Parathyroid adenoma (tissue), 2 donors: ENCODE data around the gene PXN.

ENCODE experiments used
- H2AFZ ChIP-seq: fragments of 300-600 bp; sonication (generic); one replicate; pipeline ENCODE4 v1.7.0; 2017; ENCODE audit warnings: antibody characterized with exemption, mild to moderate bottlenecking
- H3K27ac ChIP-seq: fragments of 300-600 bp; sonication (generic); one replicate; pipeline ENCODE4 v1.7.0; 2017
- H3K27me3 ChIP-seq: fragments of 300-600 bp; sonication (generic); one replicate; pipeline ENCODE4 v1.7.0; 2017; ENCODE audit warnings: low read length; ENCODE audit not compliant: control insufficient read depth, insufficient read depth
- H3K36me3 ChIP-seq: fragments of 300-600 bp; sonication (generic); one replicate; pipeline ENCODE4 v1.7.0; 2017; ENCODE audit warnings: low read length; ENCODE audit not compliant: control insufficient read depth, insufficient read depth
- H3K4me1 ChIP-seq: fragments of 300-600 bp; sonication (generic); one replicate; pipeline ENCODE4 v1.7.0; 2017; ENCODE audit warnings: control low read depth
- H3K4me2 ChIP-seq: fragments of 300-600 bp; sonication (generic); one replicate; pipeline ENCODE4 v1.7.0; 2017; ENCODE audit warnings: low read length
- H3K4me3 ChIP-seq: fragments of 300-600 bp; sonication (generic); one replicate; pipeline ENCODE4 v1.7.0; 2017; ENCODE audit warnings: low read depth, low read length
- H3K79me2 ChIP-seq: fragments of 300-600 bp; sonication (generic); one replicate; pipeline ENCODE4 v1.7.0; 2017; ENCODE audit warnings: control low read depth
- H3K9ac ChIP-seq: fragments of 300-600 bp; sonication (generic); one replicate; pipeline ENCODE4 v1.7.0; 2017; ENCODE audit warnings: mild to moderate bottlenecking
- H3K9me3 ChIP-seq: fragments of 300-600 bp; sonication (generic); one replicate; pipeline ENCODE4 v1.7.0; 2017; ENCODE audit warnings: low read length; ENCODE audit not compliant: control insufficient read depth
- TF ChIP-seq, protein P1 (sequence below): fragments of 300-600 bp; sonication (generic); IDR thresholded peaks from one replicate; pipeline ENCODE4 v1.7.0; 2017; ENCODE audit warnings: antibody characterized with exemption, mild to moderate bottlenecking
- donor health status: primary hyperparathyroidism.

The PXN gene

DNA sequence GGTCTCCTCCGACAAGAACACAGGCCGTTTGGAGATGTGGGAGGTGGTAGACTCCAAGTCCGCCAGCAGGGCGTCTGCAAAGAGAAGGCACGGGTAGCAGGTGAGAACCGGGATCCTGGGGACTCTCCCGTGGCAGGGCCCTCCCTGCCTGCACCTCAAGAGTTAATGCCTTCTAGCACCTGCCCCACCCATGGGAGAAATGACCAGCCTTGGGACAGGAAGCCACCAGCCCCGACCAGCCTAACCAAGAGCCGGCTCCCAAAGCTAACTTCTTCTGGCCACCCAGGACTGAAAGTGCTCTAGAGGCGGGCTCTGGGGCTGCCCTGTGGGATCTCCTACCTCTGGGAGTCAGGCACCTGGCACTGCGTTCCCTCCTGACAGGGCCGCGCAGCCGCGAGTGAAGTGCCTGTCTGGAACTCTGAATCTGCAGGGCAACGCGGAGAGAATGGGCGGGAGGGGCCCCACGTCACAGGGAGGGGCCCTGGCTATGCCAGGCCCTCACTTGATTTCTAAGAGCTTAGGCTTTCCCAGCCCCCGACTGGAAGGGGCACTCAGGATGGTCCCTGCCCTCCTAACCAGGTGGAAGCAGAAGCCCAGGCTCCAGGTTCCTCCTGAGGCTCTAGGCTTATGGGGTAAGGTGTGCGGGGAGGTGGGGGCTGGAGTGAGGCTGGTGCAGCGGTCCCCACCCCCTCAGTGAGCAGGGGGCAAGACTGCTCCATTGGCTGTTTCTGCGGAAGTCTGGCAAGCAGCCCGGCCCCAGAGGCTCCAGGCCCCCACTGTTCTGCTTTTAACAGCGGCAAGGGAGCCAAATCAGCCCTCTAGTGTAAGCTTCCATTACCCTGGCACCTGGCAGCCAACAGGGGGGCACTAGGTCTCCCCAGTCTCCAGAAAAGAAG, 41.0 kb downstream of the PXN start:
- Histone ChIP-seq H3K36me3 (no peaks in the 10 kb centered on the region), H3K4me3 (no peak overlapping the region), H3K27ac (no peak overlapping the region), H3K4me2 (no peak overlapping the region), H3K79me2 (peaks cover 43% of the 10 kb centered on the region), H3K9me3 (no peaks in the 10 kb centered on the region), H3K27me3 (no peaks in the 10 kb centered on the region), H3K9ac (no peak overlapping the region), H3K4me1 (peaks cover 16% of the 10 kb centered on the region), H2AFZ (no peak overlapping the region)
- TF ChIP-seq, protein P1, sequence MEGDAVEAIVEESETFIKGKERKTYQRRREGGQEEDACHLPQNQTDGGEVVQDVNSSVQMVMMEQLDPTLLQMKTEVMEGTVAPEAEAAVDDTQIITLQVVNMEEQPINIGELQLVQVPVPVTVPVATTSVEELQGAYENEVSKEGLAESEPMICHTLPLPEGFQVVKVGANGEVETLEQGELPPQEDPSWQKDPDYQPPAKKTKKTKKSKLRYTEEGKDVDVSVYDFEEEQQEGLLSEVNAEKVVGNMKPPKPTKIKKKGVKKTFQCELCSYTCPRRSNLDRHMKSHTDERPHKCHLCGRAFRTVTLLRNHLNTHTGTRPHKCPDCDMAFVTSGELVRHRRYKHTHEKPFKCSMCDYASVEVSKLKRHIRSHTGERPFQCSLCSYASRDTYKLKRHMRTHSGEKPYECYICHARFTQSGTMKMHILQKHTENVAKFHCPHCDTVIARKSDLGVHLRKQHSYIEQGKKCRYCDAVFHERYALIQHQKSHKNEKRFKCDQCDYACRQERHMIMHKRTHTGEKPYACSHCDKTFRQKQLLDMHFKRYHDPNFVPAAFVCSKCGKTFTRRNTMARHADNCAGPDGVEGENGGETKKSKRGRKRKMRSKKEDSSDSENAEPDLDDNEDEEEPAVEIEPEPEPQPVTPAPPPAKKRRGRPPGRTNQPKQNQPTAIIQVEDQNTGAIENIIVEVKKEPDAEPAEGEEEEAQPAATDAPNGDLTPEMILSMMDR = no peak

- Histone ChIP-seq H3K9ac (no peak overlapping the region), H3K27ac (no peak overlapping the region), H3K4me3 (no peak overlapping the region), H3K79me2 (peaks cover 43% of the 10 kb centered on the region), H2AFZ (no peak overlapping the region), H3K36me3 (no peaks in the 10 kb centered on the region), H3K4me1 (peaks cover 7% of the 10 kb centered on the region), H3K9me3 (no peaks in the 10 kb centered on the region), H3K4me2 (no peak overlapping the region), H3K27me3 (no peaks in the 10 kb centered on the region)
- TF ChIP-seq, protein P1 = no peak
These were observed 41.8 kb downstream of the PXN start for GRCh38 chr12:120223458-120224303.

DNA sequence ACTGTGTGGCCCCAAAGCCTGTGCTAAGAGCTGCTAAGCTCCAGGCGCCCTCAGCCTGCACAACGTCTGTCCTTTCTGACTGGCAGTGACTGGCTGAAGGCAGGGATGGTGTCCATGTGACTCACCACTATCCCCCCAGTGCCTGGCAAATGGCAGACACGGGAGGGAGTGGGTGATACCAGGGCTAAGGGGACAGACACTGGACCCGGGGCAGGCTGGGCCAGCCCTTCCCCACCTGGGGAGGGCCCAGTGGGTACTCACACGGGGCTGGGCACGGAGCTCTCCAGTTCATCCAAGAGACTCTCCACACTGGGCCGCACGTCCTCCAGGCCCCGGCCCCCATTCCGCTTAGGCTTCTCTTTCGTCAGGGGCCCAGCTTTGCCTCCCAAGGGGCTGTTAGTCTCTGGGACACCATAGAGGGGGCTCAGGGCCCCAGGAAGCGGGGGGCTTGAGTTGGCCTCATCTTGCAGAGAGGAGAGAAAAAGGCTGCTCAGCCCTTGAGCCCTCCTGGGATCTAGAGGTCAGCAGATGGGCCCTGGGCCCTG, 43.2 kb downstream of the PXN start:
- H3K36me3 ChIP-seq = no peaks in the 10 kb centered on the region
- TF ChIP-seq, protein P1 = no peak
- H3K27ac ChIP-seq = no peak overlapping the region

GRCh38 chr12:120221576-120221900, 44.0 kb downstream of the PXN start:
- no peak overlapping the region for H3K9ac ChIP-seq
- H2AFZ ChIP-seq = no peak overlapping the region
- no peaks in the 10 kb centered on the region for H3K9me3 ChIP-seq
- no peaks in the 10 kb centered on the region for H3K4me1 ChIP-seq
- H3K4me2 ChIP-seq = no peak overlapping the region
- TF ChIP-seq, protein P1 = no peak
- peaks cover 41% of the 10 kb centered on the region for H3K79me2 ChIP-seq
- no peak overlapping the region for H3K27ac ChIP-seq
- no peak overlapping the region for H3K4me3 ChIP-seq
- no peaks in the 10 kb centered on the region for H3K36me3 ChIP-seq
- no peaks in the 10 kb centered on the region for H3K27me3 ChIP-seq

More for the DNA sequence above, 43.2 kb downstream of the PXN start:
- Histone ChIP-seq H3K9ac (no peak overlapping the region), H2AFZ (no peak overlapping the region), H3K27me3 (no peaks in the 10 kb centered on the region), H3K4me3 (no peak overlapping the region), H3K4me1 (no peaks in the 10 kb centered on the region), H3K79me2 (peaks cover 43% of the 10 kb centered on the region), H3K9me3 (no peaks in the 10 kb centered on the region), H3K4me2 (no peak overlapping the region)
